ENCODE data around the gene SULT4A1.

- TF ChIP-seq CTCF (IDR thresholded peaks at IDR 0.05; ENCODE audit: insufficient read depth, low read length) (no peak), POLR2AphosphoS5 (IDR thresholded peaks at IDR 0.05; ENCODE audit: low read depth) (no peak), REST (IDR thresholded peaks at IDR 0.05; ENCODE audit: insufficient replicate concordance, low read depth) (no peak)
Observed at GRCh38 chr22:43789452-43789851, 72.9 kb downstream of the SULT4A1 start.
